Kidney (tissue), 14 donors: Measurements from ENCODE around the gene ZNF324B. TPM values are rescaled to one million over a fixed set of nuclear protein-coding genes. Genes with fewer than 3 reads are reported as not detected.
A peak's percentile ranks its signal among the peaks of the same experiment; 100 is the strongest.

Experiments
- DNase-seq, 5 donors: peaks; one replicate each; pipeline ENCODE4 v3.0.0-alpha.2; 2013 to 2020
- FAIRE-seq: peaks from 2 replicates; lab custom pipeline; 2012; peaks lifted over from hg19 to GRCh38; lab: Jason Lieb, UNC
- H3K27ac ChIP-seq, 2 donors: one replicate each; pipeline ENCODE4 v1.7.0; 2013; ENCODE audit warnings: low read depth in 2 of 2, low read length in 2 of 2, inconsistent platforms in 1 of 2
- H3K27me3 ChIP-seq: one replicate; pipeline ENCODE4 v1.7.1; 2013; ENCODE audit warnings: low read length, inconsistent platforms; ENCODE audit not compliant: control insufficient read depth, insufficient read depth
- H3K36me3 ChIP-seq, 3 donors: one replicate each; pipeline versions ENCODE4 v1.7.0 to v1.7.1; 2013; ENCODE audit warnings: low read length in 3 of 3, control low read depth in 1 of 3, inconsistent platforms in 1 of 3; ENCODE audit not compliant: insufficient read depth in 3 of 3, control insufficient read depth in 2 of 3
- H3K4me1 ChIP-seq, 3 donors: one replicate each; pipeline versions ENCODE4 v1.7.0 to v1.7.1; 2013; ENCODE audit warnings: low read length in 3 of 3, inconsistent platforms in 1 of 3, low read depth in 1 of 3; ENCODE audit not compliant: control insufficient read depth in 2 of 3, insufficient read depth in 2 of 3
- H3K4me3 ChIP-seq, 3 donors: one replicate each; pipeline versions ENCODE4 v1.7.0 to v1.8.1; 2013; ENCODE audit warnings: low read length in 3 of 3, control low read depth in 1 of 3, inconsistent platforms in 1 of 3
- H3K9ac ChIP-seq, 3 donors: one replicate each; pipeline versions ENCODE4 v1.7.0 to v1.7.1; 2013; ENCODE audit warnings: low read length in 3 of 3, control low read depth in 1 of 3, inconsistent platforms in 1 of 3
- H3K9me3 ChIP-seq, 3 donors: one replicate each; pipeline versions ENCODE4 v1.7.0 to v1.7.1; 2013; ENCODE audit warnings: low read length in 3 of 3, control low read depth in 1 of 3, inconsistent platforms in 1 of 3; ENCODE audit not compliant: control insufficient read depth in 2 of 3, insufficient read depth in 1 of 3
- CTCF ChIP-seq: IDR thresholded peaks from 3 replicates; pipeline ENCODE4 v1.5.1; 2012; ENCODE audit warnings: mild to moderate bottlenecking, moderate library complexity, borderline replicate concordance; ENCODE audit not compliant: insufficient read depth; ENCODE audit errors: extremely low read depth
- intact Hi-C: fragments of 100-400 bp; cut with DNase I; formaldehyde crosslinking; loops from one replicate; pipeline ENCODE4 v1.11.1; 2022
- polyA plus RNA-seq: library from polyadenylated mRNA; stranded (reverse); fragments of 350-450 nt; fragmentation: Illumina TruSeq; extraction: RNeasy Lipid Tissue Mini Kit (QIAGEN cat#74804); gene quantifications from one replicate; pipeline ENCODE4 v1.2.3, GENCODE V29; 2014; ENCODE audit warnings: low read depth, low replicate concordance; ENCODE audit not compliant: insufficient read depth
- total RNA-seq: library from RNA; stranded (reverse); fragmentation: NEBNext Ultra II Directional; extraction: Animal tissue kit (Norgen Biotek cat#: 25700); gene quantifications from one replicate; pipeline ENCODE4 v1.2.1, GENCODE V29; 2021
- donor health status: control.
- donor health status: control.
- donor health status: control.
- donor health status: control.
- donor health status: control.
- donor health status: DM: yes; HTN: yes; CAD: no.
- donor health status: Normal renal cell carcinoma (clear cell type).

ZNF324B gene
- total and polyA plus RNA-seq, 2 donors from 2014 or later, result 3.4 to 9.9 TPM

GRCh38 chr19:58409010-58409790, 42.2 kb upstream of the ZNF324B start:
- no peak for TF ChIP-seq CTCF
- no peak for FAIRE-seq
- no peaks in the 10 kb centered on the region for H3K9me3 ChIP-seq
- peak overlapping the region; percentile 61 to 88 (median 66) for H3K9ac ChIP-seq
- H3K4me3 ChIP-seq, result peak overlapping the region; percentile 59 to 88 (median 66)
- H3K36me3 ChIP-seq, result no peaks in the 10 kb centered on the region
- no peaks in the 10 kb centered on the region for H3K27me3 ChIP-seq
- peak in 4 of 5 donors; percentile 39 to 74 (median 50) for DNase-seq
- intact Hi-C loops, result no loop called here
- H3K27ac ChIP-seq, result peak overlapping the region; percentile 45 to 96
- peaks cover 4 to 24% (median 12%) of the 10 kb centered on the region in 3 donors for H3K4me1 ChIP-seq

GRCh38 chr19:58416604-58417003, 34.8 kb upstream of the ZNF324B start:
- intact Hi-C loops, result no loop called here
- H3K4me1 ChIP-seq, result no peaks in the 10 kb centered on the region
- H3K27me3 ChIP-seq, result no peaks in the 10 kb centered on the region
- H3K9ac ChIP-seq, result no peak overlapping the region
- no peak overlapping the region for H3K4me3 ChIP-seq
- FAIRE-seq (no peak), DNase-seq (no peak)
- H3K36me3 ChIP-seq, result peaks cover 16 to 38% (median 22%) of the 10 kb centered on the region in 3 donors
- TF ChIP-seq CTCF, result no peak
- H3K27ac ChIP-seq, result no peak overlapping the region
- H3K9me3 ChIP-seq, result peaks cover 2 to 14% (median 5%) of the 10 kb centered on the region in 3 donors

- peaks cover 16 to 38% (median 22%) of the 10 kb centered on the region in 3 donors for H3K36me3 ChIP-seq
- DNase-seq, result no peak
- H3K9me3 ChIP-seq, result peaks cover 2 to 14% (median 5%) of the 10 kb centered on the region in 3 donors
- no peak overlapping the region for H3K27ac ChIP-seq
- intact Hi-C loops, result no loop called here
- no peak for FAIRE-seq
- no peak overlapping the region for H3K4me3 ChIP-seq
- H3K4me1 ChIP-seq, result no peaks in the 10 kb centered on the region
- no peak for TF ChIP-seq CTCF
- no peak overlapping the region for H3K9ac ChIP-seq
- no peaks in the 10 kb centered on the region for H3K27me3 ChIP-seq
These were observed 34.4 kb upstream of the ZNF324B start for GRCh38 chr19:58417071-58417470.
